ENCODE results near the gene DEK. TPM values are rescaled to one million over a fixed set of nuclear protein-coding genes. Genes with fewer than 3 reads are reported as not detected.

DEK gene
- polyA plus RNA-seq, 1 donor (not counting 4 experiments of a cell fraction or from before 2014, with no cell fraction given) = 45.0 TPM

DNA sequence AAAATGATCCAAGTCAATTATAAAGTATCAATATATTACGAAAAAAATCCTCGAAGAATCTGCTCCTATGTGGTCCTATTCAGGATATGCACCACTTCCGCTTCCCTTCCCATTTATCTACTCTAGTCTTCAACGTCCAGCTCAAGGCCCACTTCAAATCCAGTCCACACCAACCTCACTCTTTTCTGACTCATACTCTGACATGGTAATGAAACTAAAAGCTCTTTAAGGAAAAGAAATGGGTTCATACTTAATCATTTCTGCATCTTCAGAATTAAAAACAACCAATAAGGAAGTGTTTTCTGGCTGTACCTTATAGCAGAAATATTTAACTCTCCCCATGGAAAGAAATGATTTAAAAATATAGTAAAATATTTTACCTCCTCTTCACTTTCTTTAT lies 15.1 kb downstream of the DEK start:
- no peaks in the 10 kb centered on the region for H3K9me3 ChIP-seq (ENCODE audit: control insufficient read depth, low read depth, low read length)

DNA sequence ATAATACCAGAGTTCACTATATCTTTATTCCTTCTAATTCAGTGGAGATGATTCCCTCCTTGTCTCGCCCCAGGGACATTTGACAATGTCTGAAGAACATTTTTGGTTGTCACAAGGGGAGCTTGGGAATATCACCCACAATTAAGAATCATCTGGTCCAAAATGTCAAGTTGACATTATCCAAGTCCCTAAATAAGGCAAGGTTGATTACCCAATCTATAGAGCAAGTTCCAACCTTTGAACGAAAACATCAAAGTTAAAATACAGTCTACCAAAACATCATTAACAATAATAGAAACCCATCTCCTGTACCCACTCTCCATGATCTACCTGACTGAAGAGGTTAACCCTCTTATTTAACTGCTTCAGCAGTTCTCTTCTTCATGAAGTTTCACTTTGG lies 15.6 kb downstream of the DEK start:
- DNase-seq (ENCODE audit: low read depth, low spot score) = no peak
- no peak overlapping the region for H2AFZ ChIP-seq (ENCODE audit: control insufficient read depth, low read length)
- H3K79me2 ChIP-seq (ENCODE audit: control insufficient read depth, insufficient read depth, low read length) = peaks cover 31% of the 10 kb centered on the region
- H4K20me1 ChIP-seq (ENCODE audit: control insufficient read depth, extremely low read depth, insufficient read depth, low read length) = no peaks in the 10 kb centered on the region
- no peak overlapping the region for H3K4me3 ChIP-seq (ENCODE audit: control insufficient read depth in 2 of 3, extremely low read depth in 1 of 3, insufficient read depth in 2 of 3, low read depth in 1 of 3, low read length in 3 of 3)
- H3K4me1 ChIP-seq (ENCODE audit: control insufficient read depth, extremely low read depth, insufficient read depth, low read length) = peaks cover 10% of the 10 kb centered on the region
- H3K9me3 ChIP-seq (ENCODE audit: control insufficient read depth, low read depth, low read length) = no peaks in the 10 kb centered on the region
- H3K27ac ChIP-seq (ENCODE audit: control insufficient read depth, insufficient read depth, low read length) = no peak overlapping the region
- no peaks in the 10 kb centered on the region for H3K27me3 ChIP-seq (ENCODE audit: control insufficient read depth, extremely low read depth, insufficient read depth, low read length)
- H3K9me1 ChIP-seq (ENCODE audit: control insufficient read depth, extremely low read depth, insufficient read depth, low read length) = no peaks in the 10 kb centered on the region
- no peak overlapping the region for H3K4me2 ChIP-seq (ENCODE audit: control insufficient read depth, extremely low read depth, insufficient read depth, low read depth, low read length)
- dilution Hi-C loops (cut with MboI; ENCODE audit: extremely low pct_ligation_motif_present, low sequenced_read_pairs) = no loop called here
- TF ChIP-seq EZH2 (IDR thresholded peaks at IDR 0.05; ENCODE audit: low read length) = no peak
- TF ChIP-seq, protein P1, sequence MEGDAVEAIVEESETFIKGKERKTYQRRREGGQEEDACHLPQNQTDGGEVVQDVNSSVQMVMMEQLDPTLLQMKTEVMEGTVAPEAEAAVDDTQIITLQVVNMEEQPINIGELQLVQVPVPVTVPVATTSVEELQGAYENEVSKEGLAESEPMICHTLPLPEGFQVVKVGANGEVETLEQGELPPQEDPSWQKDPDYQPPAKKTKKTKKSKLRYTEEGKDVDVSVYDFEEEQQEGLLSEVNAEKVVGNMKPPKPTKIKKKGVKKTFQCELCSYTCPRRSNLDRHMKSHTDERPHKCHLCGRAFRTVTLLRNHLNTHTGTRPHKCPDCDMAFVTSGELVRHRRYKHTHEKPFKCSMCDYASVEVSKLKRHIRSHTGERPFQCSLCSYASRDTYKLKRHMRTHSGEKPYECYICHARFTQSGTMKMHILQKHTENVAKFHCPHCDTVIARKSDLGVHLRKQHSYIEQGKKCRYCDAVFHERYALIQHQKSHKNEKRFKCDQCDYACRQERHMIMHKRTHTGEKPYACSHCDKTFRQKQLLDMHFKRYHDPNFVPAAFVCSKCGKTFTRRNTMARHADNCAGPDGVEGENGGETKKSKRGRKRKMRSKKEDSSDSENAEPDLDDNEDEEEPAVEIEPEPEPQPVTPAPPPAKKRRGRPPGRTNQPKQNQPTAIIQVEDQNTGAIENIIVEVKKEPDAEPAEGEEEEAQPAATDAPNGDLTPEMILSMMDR (optimal IDR thresholded peaks at IDR 0.05 in 1 of 3, IDR thresholded peaks at IDR 0.05 in 1 of 3, conservative IDR thresholded peaks at IDR 0.05 in 1 of 3; ENCODE audit: extremely low read depth in 1 of 3, insufficient read depth in 2 of 3, low read length in 3 of 3) = no peak
- H3K36me3 ChIP-seq (ENCODE audit: control insufficient read depth in 2 of 2, extremely low read depth in 1 of 2, insufficient read depth in 2 of 2, low read length in 2 of 2) = peaks cover 4 to 16% of the 10 kb centered on the region in 2 experiments
- H3K9ac ChIP-seq (ENCODE audit: control insufficient read depth, extremely low read depth, insufficient read depth, low read length) = no peak overlapping the region
- no peak for FAIRE-seq

More for the DNA sequence above, 15.1 kb downstream of the DEK start:
- DNase-seq (ENCODE audit: low read depth, low spot score) (no peak), FAIRE-seq (peak; percentile 9)
- TF ChIP-seq EZH2 (IDR thresholded peaks at IDR 0.05; ENCODE audit: low read length) = no peak
- TF ChIP-seq, protein P1 (optimal IDR thresholded peaks at IDR 0.05 in 1 of 3, IDR thresholded peaks at IDR 0.05 in 1 of 3, conservative IDR thresholded peaks at IDR 0.05 in 1 of 3; ENCODE audit: extremely low read depth in 1 of 3, insufficient read depth in 2 of 3, low read length in 3 of 3) = no peak
- Histone ChIP-seq H3K27ac (ENCODE audit: control insufficient read depth, insufficient read depth, low read length) (no peak overlapping the region), H3K27me3 (ENCODE audit: control insufficient read depth, extremely low read depth, insufficient read depth, low read length) (no peaks in the 10 kb centered on the region), H3K4me2 (ENCODE audit: control insufficient read depth, extremely low read depth, insufficient read depth, low read depth, low read length) (no peak overlapping the region), H2AFZ (ENCODE audit: control insufficient read depth, low read length) (no peak overlapping the region), H3K9me1 (ENCODE audit: control insufficient read depth, extremely low read depth, insufficient read depth, low read length) (no peaks in the 10 kb centered on the region), H3K4me1 (ENCODE audit: control insufficient read depth, extremely low read depth, insufficient read depth, low read length) (peaks cover 10% of the 10 kb centered on the region), H4K20me1 (ENCODE audit: control insufficient read depth, extremely low read depth, insufficient read depth, low read length) (no peaks in the 10 kb centered on the region), H3K9ac (ENCODE audit: control insufficient read depth, extremely low read depth, insufficient read depth, low read length) (no peak overlapping the region), H3K79me2 (ENCODE audit: control insufficient read depth, insufficient read depth, low read length) (peaks cover 37% of the 10 kb centered on the region), H3K36me3 (ENCODE audit: control insufficient read depth in 2 of 2, extremely low read depth in 1 of 2, insufficient read depth in 2 of 2, low read length in 2 of 2) (peaks cover 4 to 17% of the 10 kb centered on the region in 2 experiments), H3K4me3 (ENCODE audit: control insufficient read depth in 2 of 3, extremely low read depth in 1 of 3, insufficient read depth in 2 of 3, low read depth in 1 of 3, low read length in 3 of 3) (no peak overlapping the region)
- dilution Hi-C loops (cut with MboI; ENCODE audit: extremely low pct_ligation_motif_present, low sequenced_read_pairs) = no loop called here

Data from keratinocyte (primary cell).